GM23338 (cell line): ENCODE results near the gene CTBP2. TPM values are rescaled to one million over a fixed set of nuclear protein-coding genes. Genes with fewer than 3 reads are reported as not detected.

Source experiments
- ATAC-seq: fragments of 200-7000 bp; cut with Tn5 transposase; 3 replicates; pipeline ENCODE4 v1.9.1; 2020
- DNase-seq: peaks from one replicate; pipeline ENCODE4 v3.0.0-alpha.2; 2015; ENCODE audit warnings: low spot score
- H2AFZ ChIP-seq: fragments of 200-600 bp; sonication (generic); 2 replicates; pipeline ENCODE4 v1.8.0; 2016; ENCODE audit warnings: antibody characterized with exemption, mild to moderate bottlenecking, moderate library complexity
- H3F3A ChIP-seq: fragments of 200-600 bp; sonication (generic); replicated peaks from 2 replicates; pipeline ENCODE4 v1.8.0; 2017; ENCODE audit warnings: antibody characterized with exemption, mixed run types, low read depth
- H3K27ac ChIP-seq: fragments of 200-600 bp; sonication (generic); 2 replicates; pipeline ENCODE4 v1.6.1; 2016; ENCODE audit warnings: low read depth
- H3K27me3 ChIP-seq: fragments of 200-600 bp; sonication (generic); 2 replicates; pipeline ENCODE4 v1.8.0; 2016; ENCODE audit warnings: mild to moderate bottlenecking, mixed run types, moderate library complexity; ENCODE audit not compliant: insufficient read depth
- H3K36me3 ChIP-seq: fragments of 200-600 bp; sonication (generic); 2 replicates; pipeline ENCODE4 v1.8.0; 2016; ENCODE audit warnings: mild to moderate bottlenecking; ENCODE audit not compliant: insufficient read depth
- H3K4me1 ChIP-seq: fragments of 200-600 bp; sonication (generic); 2 replicates; pipeline ENCODE4 v1.8.0; 2016; ENCODE audit warnings: mild to moderate bottlenecking, moderate library complexity; ENCODE audit not compliant: insufficient read depth
- H3K4me2 ChIP-seq: fragments of 200-600 bp; sonication (generic); 2 replicates; pipeline ENCODE4 v1.7.1; 2017; ENCODE audit warnings: mixed run types
- H3K4me3 ChIP-seq: fragments of 200-600 bp; sonication (generic); 2 replicates; pipeline ENCODE4 v1.6.1; 2016; ENCODE audit warnings: mixed run types
- H3K79me2 ChIP-seq: fragments of 200-600 bp; sonication (generic); replicated peaks from 2 replicates; pipeline ENCODE4 v1.8.0; 2017; ENCODE audit warnings: mild to moderate bottlenecking; ENCODE audit not compliant: insufficient read depth
- H3K9me2 ChIP-seq: fragments of 200-600 bp; sonication (generic); 2 replicates; pipeline ENCODE4 v1.8.0; 2017; ENCODE audit not compliant: insufficient read depth
- H4K20me1 ChIP-seq: fragments of 200-600 bp; sonication (generic); replicated peaks from 2 replicates; pipeline ENCODE4 v1.8.0; 2017; ENCODE audit warnings: mild to moderate bottlenecking; ENCODE audit not compliant: insufficient read depth
- H3K27ac Mint-ChIP-seq: 2 replicates; pipeline ENCODE4 v1.8.0; 2020; ENCODE audit warnings: inconsistent platforms, mild to moderate bottlenecking, moderate library complexity, mixed read lengths
- H3K27me3 Mint-ChIP-seq: 3 replicates; pipeline ENCODE4 v1.8.0; 2022; ENCODE audit warnings: low read depth, mild to moderate bottlenecking, moderate library complexity, mixed read lengths, inconsistent platforms; ENCODE audit not compliant: insufficient read depth, poor library complexity
- H3K36me3 Mint-ChIP-seq: 3 replicates; pipeline ENCODE4 v1.8.0; 2021; ENCODE audit warnings: low read depth, mild to moderate bottlenecking, inconsistent platforms, moderate library complexity, mixed read lengths
- H3K4me1 Mint-ChIP-seq: 3 replicates; pipeline ENCODE4 v1.8.0; 2020; ENCODE audit warnings: mild to moderate bottlenecking, inconsistent platforms, mixed read lengths
- H3K4me3 Mint-ChIP-seq: 3 replicates; pipeline ENCODE4 v1.8.0; 2021; ENCODE audit warnings: moderate library complexity, mild to moderate bottlenecking, inconsistent platforms, mixed read lengths
- H3K9me3 Mint-ChIP-seq: 3 replicates; pipeline ENCODE4 v1.8.0; 2020; ENCODE audit warnings: moderate library complexity, mild to moderate bottlenecking, inconsistent platforms, mixed read lengths
- CREB1 ChIP-seq: fragments of 250-450 bp; sonication (Bioruptor Pico); IDR thresholded peaks from 2 replicates; pipeline ENCODE4 v1.5.0; 2020; ENCODE audit warnings: low read depth, mild to moderate bottlenecking, moderate library complexity
- EZH2 ChIP-seq: fragments of 200-600 bp; sonication (generic); IDR thresholded peaks from one replicate; pipeline ENCODE4 v1.8.0; 2017; ENCODE audit warnings: antibody characterized with exemption, mild to moderate bottlenecking, low read depth; ENCODE audit not compliant: unreplicated experiment
- ZNF331 ChIP-seq: fragments of 250-450 bp; sonication (Bioruptor Pico); IDR thresholded peaks from 2 replicates; pipeline ENCODE4 v1.5.0; 2020; ENCODE audit warnings: low read depth, mild to moderate bottlenecking, moderate library complexity
- polyA plus RNA-seq: library from polyadenylated mRNA; unstranded; fragments of >200 nt; fragmentation: Nextera tagmentation; extraction: Ambion mirVana; gene quantifications from 2 replicates; pipeline ENCODE4 v1.2.1, GENCODE V29; 2016
- total RNA-seq: library from RNA; depleted of rRNA; stranded (reverse); fragments of >200 nt; shearing (Covaris generic); gene quantifications from 2 replicates; pipeline ENCODE4 v1.2.3, GENCODE V29; 2014
- TF ChIP-seq, protein P1 (sequence below): fragments of 250-450 bp; sonication (Bioruptor Pico); IDR thresholded peaks from 2 replicates; pipeline ENCODE4 v1.5.0; 2020; ENCODE audit warnings: mild to moderate bottlenecking, moderate library complexity
- TF ChIP-seq, protein P2 (sequence below): IDR thresholded peaks from one replicate; pipeline ENCODE4 v1.6.1; 2018; ENCODE audit warnings: antibody characterized with exemption; ENCODE audit not compliant: unreplicated experiment
- TF ChIP-seq, protein P3 (sequence below): IDR thresholded peaks from 2 replicates; pipeline ENCODE4 v1.6.1; 2016; ENCODE audit warnings: antibody characterized with exemption

CTBP2 gene
- total and polyA plus RNA-seq, 2 experiments from 2014 or later = 133 to 265 TPM

DNA sequence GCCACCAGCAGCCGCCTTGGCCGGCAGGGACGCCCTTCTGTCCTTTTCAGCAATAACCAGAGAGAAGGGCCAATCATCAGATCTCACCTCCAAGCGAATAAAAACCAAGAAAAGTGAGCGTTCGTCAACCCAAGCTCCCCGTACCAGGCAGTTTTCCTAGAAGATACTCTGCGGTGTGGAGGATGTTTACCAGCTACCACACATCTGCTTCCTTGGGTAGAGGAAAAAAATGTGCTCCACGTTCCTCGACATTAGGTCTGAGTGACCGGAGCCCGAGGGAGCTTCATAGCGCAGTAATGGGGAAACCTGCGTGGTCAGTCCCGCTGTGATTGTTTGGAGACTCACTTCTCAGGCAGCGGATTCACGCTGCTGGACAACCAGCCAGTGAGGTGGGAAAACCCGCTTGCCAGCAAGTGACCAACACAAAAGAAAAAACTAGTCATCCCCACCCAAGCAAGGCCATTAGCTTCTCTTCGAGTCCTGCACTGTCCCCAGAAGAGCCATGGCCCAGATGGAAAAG is 145.5 kb downstream of the CTBP2 start (continued):
- TF ChIP-seq, protein P1, sequence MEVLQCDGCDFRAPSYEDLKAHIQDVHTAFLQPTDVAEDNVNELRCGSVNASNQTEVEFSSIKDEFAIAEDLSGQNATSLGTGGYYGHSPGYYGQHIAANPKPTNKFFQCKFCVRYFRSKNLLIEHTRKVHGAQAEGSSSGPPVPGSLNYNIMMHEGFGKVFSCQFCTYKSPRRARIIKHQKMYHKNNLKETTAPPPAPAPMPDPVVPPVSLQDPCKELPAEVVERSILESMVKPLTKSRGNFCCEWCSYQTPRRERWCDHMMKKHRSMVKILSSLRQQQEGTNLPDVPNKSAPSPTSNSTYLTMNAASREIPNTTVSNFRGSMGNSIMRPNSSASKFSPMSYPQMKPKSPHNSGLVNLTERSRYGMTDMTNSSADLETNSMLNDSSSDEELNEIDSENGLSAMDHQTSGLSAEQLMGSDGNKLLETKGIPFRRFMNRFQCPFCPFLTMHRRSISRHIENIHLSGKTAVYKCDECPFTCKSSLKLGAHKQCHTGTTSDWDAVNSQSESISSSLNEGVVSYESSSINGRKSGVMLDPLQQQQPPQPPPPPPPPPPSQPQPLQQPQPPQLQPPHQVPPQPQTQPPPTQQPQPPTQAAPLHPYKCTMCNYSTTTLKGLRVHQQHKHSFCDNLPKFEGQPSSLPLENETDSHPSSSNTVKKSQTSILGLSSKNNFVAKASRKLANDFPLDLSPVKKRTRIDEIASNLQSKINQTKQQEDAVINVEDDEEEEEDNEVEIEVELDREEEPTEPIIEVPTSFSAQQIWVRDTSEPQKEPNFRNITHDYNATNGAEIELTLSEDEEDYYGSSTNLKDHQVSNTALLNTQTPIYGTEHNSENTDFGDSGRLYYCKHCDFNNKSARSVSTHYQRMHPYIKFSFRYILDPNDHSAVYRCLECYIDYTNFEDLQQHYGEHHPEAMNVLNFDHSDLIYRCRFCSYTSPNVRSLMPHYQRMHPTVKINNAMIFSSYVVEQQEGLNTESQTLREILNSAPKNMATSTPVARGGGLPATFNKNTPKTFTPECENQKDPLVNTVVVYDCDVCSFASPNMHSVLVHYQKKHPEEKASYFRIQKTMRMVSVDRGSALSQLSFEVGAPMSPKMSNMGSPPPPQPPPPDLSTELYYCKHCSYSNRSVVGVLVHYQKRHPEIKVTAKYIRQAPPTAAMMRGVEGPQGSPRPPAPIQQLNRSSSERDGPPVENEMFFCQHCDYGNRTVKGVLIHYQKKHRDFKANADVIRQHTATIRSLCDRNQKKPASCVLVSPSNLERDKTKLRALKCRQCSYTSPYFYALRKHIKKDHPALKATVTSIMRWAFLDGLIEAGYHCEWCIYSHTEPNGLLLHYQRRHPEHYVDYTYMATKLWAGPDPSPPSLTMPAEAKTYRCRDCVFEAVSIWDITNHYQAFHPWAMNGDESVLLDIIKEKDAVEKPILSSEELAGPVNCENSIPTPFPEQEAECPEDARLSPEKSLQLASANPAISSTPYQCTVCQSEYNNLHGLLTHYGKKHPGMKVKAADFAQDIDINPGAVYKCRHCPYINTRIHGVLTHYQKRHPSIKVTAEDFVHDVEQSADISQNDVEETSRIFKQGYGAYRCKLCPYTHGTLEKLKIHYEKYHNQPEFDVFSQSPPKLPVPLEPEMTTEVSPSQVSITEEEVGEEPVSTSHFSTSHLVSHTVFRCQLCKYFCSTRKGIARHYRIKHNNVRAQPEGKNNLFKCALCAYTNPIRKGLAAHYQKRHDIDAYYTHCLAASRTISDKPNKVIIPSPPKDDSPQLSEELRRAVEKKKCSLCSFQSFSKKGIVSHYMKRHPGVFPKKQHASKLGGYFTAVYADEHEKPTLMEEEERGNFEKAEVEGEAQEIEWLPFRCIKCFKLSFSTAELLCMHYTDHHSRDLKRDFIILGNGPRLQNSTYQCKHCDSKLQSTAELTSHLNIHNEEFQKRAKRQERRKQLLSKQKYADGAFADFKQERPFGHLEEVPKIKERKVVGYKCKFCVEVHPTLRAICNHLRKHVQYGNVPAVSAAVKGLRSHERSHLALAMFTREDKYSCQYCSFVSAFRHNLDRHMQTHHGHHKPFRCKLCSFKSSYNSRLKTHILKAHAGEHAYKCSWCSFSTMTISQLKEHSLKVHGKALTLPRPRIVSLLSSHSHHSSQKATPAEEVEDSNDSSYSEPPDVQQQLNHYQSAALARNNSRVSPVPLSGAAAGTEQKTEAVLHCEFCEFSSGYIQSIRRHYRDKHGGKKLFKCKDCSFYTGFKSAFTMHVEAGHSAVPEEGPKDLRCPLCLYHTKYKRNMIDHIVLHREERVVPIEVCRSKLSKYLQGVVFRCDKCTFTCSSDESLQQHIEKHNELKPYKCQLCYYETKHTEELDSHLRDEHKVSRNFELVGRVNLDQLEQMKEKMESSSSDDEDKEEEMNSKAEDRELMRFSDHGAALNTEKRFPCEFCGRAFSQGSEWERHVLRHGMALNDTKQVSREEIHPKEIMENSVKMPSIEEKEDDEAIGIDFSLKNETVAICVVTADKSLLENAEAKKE = no peak
- TF ChIP-seq, protein P2, sequence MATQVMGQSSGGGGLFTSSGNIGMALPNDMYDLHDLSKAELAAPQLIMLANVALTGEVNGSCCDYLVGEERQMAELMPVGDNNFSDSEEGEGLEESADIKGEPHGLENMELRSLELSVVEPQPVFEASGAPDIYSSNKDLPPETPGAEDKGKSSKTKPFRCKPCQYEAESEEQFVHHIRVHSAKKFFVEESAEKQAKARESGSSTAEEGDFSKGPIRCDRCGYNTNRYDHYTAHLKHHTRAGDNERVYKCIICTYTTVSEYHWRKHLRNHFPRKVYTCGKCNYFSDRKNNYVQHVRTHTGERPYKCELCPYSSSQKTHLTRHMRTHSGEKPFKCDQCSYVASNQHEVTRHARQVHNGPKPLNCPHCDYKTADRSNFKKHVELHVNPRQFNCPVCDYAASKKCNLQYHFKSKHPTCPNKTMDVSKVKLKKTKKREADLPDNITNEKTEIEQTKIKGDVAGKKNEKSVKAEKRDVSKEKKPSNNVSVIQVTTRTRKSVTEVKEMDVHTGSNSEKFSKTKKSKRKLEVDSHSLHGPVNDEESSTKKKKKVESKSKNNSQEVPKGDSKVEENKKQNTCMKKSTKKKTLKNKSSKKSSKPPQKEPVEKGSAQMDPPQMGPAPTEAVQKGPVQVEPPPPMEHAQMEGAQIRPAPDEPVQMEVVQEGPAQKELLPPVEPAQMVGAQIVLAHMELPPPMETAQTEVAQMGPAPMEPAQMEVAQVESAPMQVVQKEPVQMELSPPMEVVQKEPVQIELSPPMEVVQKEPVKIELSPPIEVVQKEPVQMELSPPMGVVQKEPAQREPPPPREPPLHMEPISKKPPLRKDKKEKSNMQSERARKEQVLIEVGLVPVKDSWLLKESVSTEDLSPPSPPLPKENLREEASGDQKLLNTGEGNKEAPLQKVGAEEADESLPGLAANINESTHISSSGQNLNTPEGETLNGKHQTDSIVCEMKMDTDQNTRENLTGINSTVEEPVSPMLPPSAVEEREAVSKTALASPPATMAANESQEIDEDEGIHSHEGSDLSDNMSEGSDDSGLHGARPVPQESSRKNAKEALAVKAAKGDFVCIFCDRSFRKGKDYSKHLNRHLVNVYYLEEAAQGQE = no peak
- no peak for TF ChIP-seq CREB1 (CRISPR knock-in tag)

DNA sequence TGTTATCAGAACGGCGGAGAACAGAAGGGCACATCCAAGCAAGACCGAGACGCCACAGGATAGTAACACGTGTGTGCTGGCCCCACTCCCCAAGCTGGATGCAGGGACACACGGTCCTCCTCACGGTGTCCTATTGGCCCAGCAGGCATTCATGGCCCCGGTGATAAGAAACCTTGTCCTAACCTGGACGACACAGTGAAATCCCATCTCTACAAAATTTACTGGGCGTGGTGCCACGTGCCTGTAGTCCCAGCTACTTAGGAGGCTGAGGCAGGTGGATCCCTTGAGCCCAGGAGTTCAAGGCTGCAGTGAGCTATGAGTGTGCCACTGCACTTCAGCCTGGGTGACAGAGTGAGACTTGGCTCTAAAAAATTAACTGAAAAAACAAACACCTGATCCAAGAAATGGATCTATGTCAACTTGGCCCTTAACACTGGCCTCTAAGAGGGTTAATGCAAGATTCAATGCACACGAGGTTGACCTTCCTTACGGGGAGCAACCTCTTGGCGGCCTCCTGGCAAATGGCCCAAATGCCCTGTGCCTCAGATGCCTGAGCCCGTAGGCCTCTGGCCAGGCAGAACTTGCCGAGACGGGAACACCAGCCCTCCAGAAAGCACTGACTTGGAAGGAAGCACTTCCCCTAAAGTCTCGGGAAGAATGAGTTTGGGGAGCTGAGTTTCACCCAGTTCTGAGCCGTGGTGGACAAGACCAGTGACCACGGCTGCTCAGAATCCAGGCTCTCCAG is 146.1 kb downstream of the CTBP2 start:
- Histone ChIP-seq H3K27me3 (no peaks in the 10 kb centered on the region), H2AFZ (no peak overlapping the region), H4K20me1 (peaks cover 82% of the 10 kb centered on the region), H3K4me1 (peaks cover 37% of the 10 kb centered on the region), H3K79me2 (peaks cover 100% of the 10 kb centered on the region), H3K9me2 (no peaks in the 10 kb centered on the region), H3K4me2 (no peak overlapping the region), H3K27ac (no peak overlapping the region; the same call in 1 of the 2 replicates), H3F3A (peaks cover 3% of the 10 kb centered on the region), H3K4me3 (no peak overlapping the region), H3K36me3 (no peaks in the 10 kb centered on the region; the same call in 1 of the 2 replicates)
- peaks cover 65% of the 10 kb centered on the region for H3K4me1 Mint-ChIP-seq
- peaks cover 39% of the 10 kb centered on the region for H3K27me3 Mint-ChIP-seq
- peaks cover under 1% of the 10 kb centered on the region; the same call in 1 of the 3 replicates for H3K9me3 Mint-ChIP-seq
- no peak overlapping the region for H3K4me3 Mint-ChIP-seq
- H3K36me3 Mint-ChIP-seq = peaks cover 66% of the 10 kb centered on the region
- ATAC-seq (no peak), DNase-seq (no peak)
- H3K27ac Mint-ChIP-seq = no peak overlapping the region; the same call in 1 of the 2 replicates
- TF ChIP-seq, protein P3, sequence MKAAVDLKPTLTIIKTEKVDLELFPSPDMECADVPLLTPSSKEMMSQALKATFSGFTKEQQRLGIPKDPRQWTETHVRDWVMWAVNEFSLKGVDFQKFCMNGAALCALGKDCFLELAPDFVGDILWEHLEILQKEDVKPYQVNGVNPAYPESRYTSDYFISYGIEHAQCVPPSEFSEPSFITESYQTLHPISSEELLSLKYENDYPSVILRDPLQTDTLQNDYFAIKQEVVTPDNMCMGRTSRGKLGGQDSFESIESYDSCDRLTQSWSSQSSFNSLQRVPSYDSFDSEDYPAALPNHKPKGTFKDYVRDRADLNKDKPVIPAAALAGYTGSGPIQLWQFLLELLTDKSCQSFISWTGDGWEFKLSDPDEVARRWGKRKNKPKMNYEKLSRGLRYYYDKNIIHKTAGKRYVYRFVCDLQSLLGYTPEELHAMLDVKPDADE = no peak
- TF ChIP-seq, protein P2 = no peak
- TF ChIP-seq EZH2 = no peak
- no peak for TF ChIP-seq ZNF331 (CRISPR knock-in tag)
